Pancreas (tissue), 10 donors: ENCODE data around the gene KCNAB3. TPM values are rescaled to one million over a fixed set of nuclear protein-coding genes. Genes with fewer than 3 reads are reported as not detected.

ENCODE experiments used
- ATAC-seq, 4 donors: fragments of 200-7000 bp; cut with Tn5 transposase; one replicate each; pipeline versions ENCODE4 v1.8.0 to v1.9.1; 2020; ENCODE audit warnings: mild to moderate bottlenecking in 4 of 4, moderate library complexity in 4 of 4
- DNase-seq, 6 donors: peaks; one replicate each; pipeline ENCODE4 v3.0.0-alpha.2; 2020
- FAIRE-seq: peaks from 2 replicates; lab custom pipeline; 2012; peaks lifted over from hg19 to GRCh38; lab: Jason Lieb, UNC
- H3K27ac ChIP-seq, 4 donors: fragments of 200-600 bp; sonication (generic); 1 replicate in 3 of 4; 2 replicates in 1 of 4; pipeline versions ENCODE4 v1.5.0 to v1.8.0; 2020
- H3K27me3 ChIP-seq, 4 donors: fragments of 200-600 bp; one replicate each; pipeline ENCODE4 v1.8.0; 2021
- H3K36me3 ChIP-seq, 3 donors: fragments of 200-600 bp; sonication (generic) in 1 of 3; one replicate each; pipeline versions ENCODE4 v1.5.0 to v1.8.0; 2020 to 2021
- H3K4me1 ChIP-seq, 3 donors: fragments of 200-600 bp; one replicate each; pipeline ENCODE4 v1.8.0; 2021
- H3K4me3 ChIP-seq, 4 donors: fragments of 200-600 bp; sonication (generic) in 2 of 4; one replicate each; pipeline versions ENCODE4 v1.5.0 to v1.8.0; 2020 to 2021
- H3K9me3 ChIP-seq, 4 donors: fragments of 200-600 bp; one replicate each; pipeline ENCODE4 v1.8.0; 2021
- whole genome bisulfite sequencing, 2 donors: extraction: QIAGEN DNeasy Blood & Tissue Kit; methylation state at CpG; one replicate each; pipeline ENCODE4 v1.1.7; 2013; 5-methylcytosine and 5-hydroxymethylcytosine counted together
- intact Hi-C, 3 donors: fragments of 100-400 bp; cut with DNase I; formaldehyde crosslinking; loops; one replicate each; pipeline versions ENCODE4 v1.11.1 to v1.14.2; 2022
- polyA plus RNA-seq, 2 donors: library from polyadenylated mRNA; stranded (reverse); fragments of 200-250 nt; gene quantifications; one replicate each; pipeline ENCODE4 v1.2.3, GENCODE V29; 2013
- total RNA-seq, 6 donors: library from RNA; stranded (reverse); fragmentation: NEBNext Ultra II Directional in 4 of 6; extraction: Animal tissue kit (Norgen Biotek cat#: 25700) in 4 of 6; gene quantifications; one replicate each; pipeline versions ENCODE4 v1.2.1 to v1.2.4, GENCODE V29; 2021 to 2023
- TF ChIP-seq, protein P1 (sequence below), 4 donors: fragments of 200-600 bp; sonication (generic) in 3 of 4; IDR thresholded peaks; one replicate each; pipeline versions ENCODE4 v1.5.0 to v1.8.0; 2021; ENCODE audit warnings: antibody characterized with exemption in 4 of 4
- donor health status: healthy with polysubstance abuse.
- donor health status: DM: no; HTN: no; CAD: no; lungs with moderate emphysema.
- donor health status: DM: no; HTN: no; CAD: no.
- donor health status: control.
- donor health status: control.
- donor health status: Bipolar disorder and iron deficiency.
- donor health status: DM: yes; HTN: yes; CAD: no.
- donor health status: DM: no; HTN: no; CAD: no.
- donor health status: DM: no; HTN: no; CAD: no.
- donor health status: DM: yes; HTN: yes; CAD: no.

KCNAB3 gene
- total and polyA plus RNA-seq, 8 donors, result 0.51 to 8.1 (median 1.4) TPM

GRCh38 chr17:7927596-7927995 is 2.1 kb downstream of the KCNAB3 start:
- ATAC-seq, result no peak
- no peak overlapping the region for H3K4me3 ChIP-seq
- no peaks in the 10 kb centered on the region for H3K36me3 ChIP-seq
- peaks cover 0 to 7% (median 1%) of the 10 kb centered on the region in 3 donors for H3K4me1 ChIP-seq
- intact Hi-C loops, result no loop called here
- FAIRE-seq, result no peak
- no peak for DNase-seq
- no peak overlapping the region for H3K27ac ChIP-seq
- H3K27me3 ChIP-seq, result no peaks in the 10 kb centered on the region
- no peaks in the 10 kb centered on the region for H3K9me3 ChIP-seq
- TF ChIP-seq, protein P1, sequence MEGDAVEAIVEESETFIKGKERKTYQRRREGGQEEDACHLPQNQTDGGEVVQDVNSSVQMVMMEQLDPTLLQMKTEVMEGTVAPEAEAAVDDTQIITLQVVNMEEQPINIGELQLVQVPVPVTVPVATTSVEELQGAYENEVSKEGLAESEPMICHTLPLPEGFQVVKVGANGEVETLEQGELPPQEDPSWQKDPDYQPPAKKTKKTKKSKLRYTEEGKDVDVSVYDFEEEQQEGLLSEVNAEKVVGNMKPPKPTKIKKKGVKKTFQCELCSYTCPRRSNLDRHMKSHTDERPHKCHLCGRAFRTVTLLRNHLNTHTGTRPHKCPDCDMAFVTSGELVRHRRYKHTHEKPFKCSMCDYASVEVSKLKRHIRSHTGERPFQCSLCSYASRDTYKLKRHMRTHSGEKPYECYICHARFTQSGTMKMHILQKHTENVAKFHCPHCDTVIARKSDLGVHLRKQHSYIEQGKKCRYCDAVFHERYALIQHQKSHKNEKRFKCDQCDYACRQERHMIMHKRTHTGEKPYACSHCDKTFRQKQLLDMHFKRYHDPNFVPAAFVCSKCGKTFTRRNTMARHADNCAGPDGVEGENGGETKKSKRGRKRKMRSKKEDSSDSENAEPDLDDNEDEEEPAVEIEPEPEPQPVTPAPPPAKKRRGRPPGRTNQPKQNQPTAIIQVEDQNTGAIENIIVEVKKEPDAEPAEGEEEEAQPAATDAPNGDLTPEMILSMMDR (IDR thresholded peaks at IDR 0.05), result no peak
- 76 to 77% methylated on average over 3 of the region's 3 CpGs for WGBS, 2 donors

DNA sequence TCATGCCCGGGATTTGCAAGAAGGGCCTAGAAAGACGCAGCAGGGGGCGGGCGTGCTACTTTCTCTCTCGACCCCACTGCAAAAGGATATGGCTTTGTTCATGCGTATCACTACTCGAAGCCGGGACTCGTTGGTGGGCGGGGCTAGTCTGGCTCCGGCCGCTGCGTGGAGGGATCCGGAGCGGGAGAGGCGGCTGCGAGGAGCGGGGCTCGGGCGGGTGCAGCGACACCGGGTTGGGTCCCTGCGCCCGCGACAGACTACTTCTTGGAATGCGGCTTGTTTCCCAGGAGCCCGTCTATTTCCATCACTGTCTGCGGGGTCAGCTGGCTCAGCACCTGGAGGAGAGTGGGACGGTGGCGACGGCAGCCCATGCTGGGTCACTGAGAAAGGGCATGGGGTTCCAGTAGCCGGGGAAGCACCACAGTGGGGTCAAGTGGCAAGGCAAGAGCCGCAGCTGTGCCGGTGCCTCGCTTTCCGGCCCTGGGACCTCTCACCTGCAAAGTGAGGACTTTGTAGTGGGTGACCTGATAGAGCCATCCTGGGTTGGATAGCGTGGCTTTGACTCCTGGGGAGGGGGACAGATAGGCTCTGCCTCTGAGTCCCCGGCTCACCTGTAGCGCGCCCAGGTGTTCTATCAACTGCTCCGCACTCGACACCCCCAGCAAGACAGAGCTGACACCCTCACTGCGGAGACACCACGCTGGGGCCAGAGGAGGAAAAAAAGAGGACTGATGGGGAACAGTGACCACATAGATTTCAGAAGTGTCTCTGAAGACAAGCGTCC is 6.6 kb downstream of the KCNAB3 start:
- WGBS, 2 donors, result 19 to 20% methylated on average over 45 of the region's 45 CpGs
- H3K36me3 ChIP-seq, result no peaks in the 10 kb centered on the region
- H3K4me3 ChIP-seq, result peak overlapping the region; percentile 26 to 48 (median 38)
- intact Hi-C loops, result no loop called here
- no peaks in the 10 kb centered on the region for H3K27me3 ChIP-seq
- H3K4me1 ChIP-seq, result peaks cover 0 to 8% (median 5%) of the 10 kb centered on the region in 3 donors
- peak; percentile 95 to 99 (median 98) for ATAC-seq
- no peaks in the 10 kb centered on the region for H3K9me3 ChIP-seq
- DNase-seq, result peak; percentile 81 to 94 (median 86)
- TF ChIP-seq, protein P1 (IDR thresholded peaks at IDR 0.05), result no peak
- FAIRE-seq, result no peak
- peak overlapping the region; percentile 22 to 61 (median 36) for H3K27ac ChIP-seq

GRCh38 chr17:7922269-7922844 is 7.3 kb downstream of the KCNAB3 start:
- TF ChIP-seq, protein P1 (IDR thresholded peaks at IDR 0.05), result no peak
- Histone ChIP-seq H3K27ac (peak overlapping the region; percentile 22 to 61 (median 36)), H3K4me3 (peak overlapping the region; percentile 26 to 48 (median 38)), H3K9me3 (no peaks in the 10 kb centered on the region), H3K27me3 (no peaks in the 10 kb centered on the region), H3K36me3 (no peaks in the 10 kb centered on the region), H3K4me1 (peaks cover 0 to 8% (median 5%) of the 10 kb centered on the region in 3 donors)
- 26 to 32% methylated on average over 16 of the region's 16 CpGs for WGBS, 2 donors
- DNase-seq (no peak), FAIRE-seq (no peak), ATAC-seq (peak in 3 of 4 donors; percentile 5 to 29 (median 10))
- intact Hi-C loops, result no loop called here

- 89 to 92% methylated on average over 2 of the region's 2 CpGs for WGBS, 2 donors
- ATAC-seq (no peak), DNase-seq (no peak), FAIRE-seq (no peak)
- TF ChIP-seq, protein P1 (IDR thresholded peaks at IDR 0.05), result no peak
- no peak overlapping the region for H3K4me3 ChIP-seq
- intact Hi-C loops, result no loop called here
- peaks cover 0 to 15% (median 6%) of the 10 kb centered on the region in 3 donors for H3K4me1 ChIP-seq
- H3K27me3 ChIP-seq, result no peaks in the 10 kb centered on the region
- H3K27ac ChIP-seq, result peak overlapping the region in 1 of 4 donors; percentile 79
- H3K9me3 ChIP-seq, result no peaks in the 10 kb centered on the region
- H3K36me3 ChIP-seq, result peaks cover 0 to under 1% (median 0%) of the 10 kb centered on the region in 3 donors
Observed at GRCh38 chr17:7916808-7917207, 12.8 kb downstream of the KCNAB3 start.
